NCI-H2107 treated with DMSO at 0.1 percent for 48 hours (cell line): Measurements from ENCODE around the gene LCAT.

Experiments used
- DNase-seq: peaks from one replicate; lab custom pipeline; 2025; ENCODE audit not compliant: unreplicated experiment; lab: John Stamatoyannopoulos, UW

Gene LCAT

GRCh38 chr16:67968400-67969253, 24.7 kb upstream of the LCAT start, which contains the start of gene SLC12A4:
TSS of gene SLC12A4 (minus strand) at chr16:67968637. CDS start at chr16:67968553, 84 bp downstream.
- DNase-seq, result no peak

DNA sequence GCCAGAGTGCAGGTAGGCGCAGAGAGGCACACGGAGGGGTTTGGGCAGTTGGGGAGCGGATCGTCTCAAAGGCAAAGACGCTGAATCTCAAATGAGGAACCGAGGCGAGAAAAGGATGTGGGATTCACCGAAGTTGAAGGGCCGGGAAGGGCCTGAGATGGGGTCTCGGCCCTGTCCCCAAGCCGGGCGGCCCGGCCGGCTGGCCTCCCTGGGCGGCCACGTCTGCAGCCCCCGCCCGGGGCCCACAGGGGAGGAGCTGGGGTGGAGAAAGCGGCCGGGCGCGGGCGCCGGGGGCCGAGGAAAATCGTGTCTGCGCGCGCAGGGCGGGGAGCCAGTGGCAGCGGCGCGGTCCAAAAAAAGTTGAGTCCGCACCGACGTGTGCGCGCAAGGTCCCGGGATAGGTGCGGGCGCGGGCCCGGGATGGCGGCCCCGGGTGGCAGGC, 24.1 kb upstream of the LCAT start:
- no peak for DNase-seq

DNA sequence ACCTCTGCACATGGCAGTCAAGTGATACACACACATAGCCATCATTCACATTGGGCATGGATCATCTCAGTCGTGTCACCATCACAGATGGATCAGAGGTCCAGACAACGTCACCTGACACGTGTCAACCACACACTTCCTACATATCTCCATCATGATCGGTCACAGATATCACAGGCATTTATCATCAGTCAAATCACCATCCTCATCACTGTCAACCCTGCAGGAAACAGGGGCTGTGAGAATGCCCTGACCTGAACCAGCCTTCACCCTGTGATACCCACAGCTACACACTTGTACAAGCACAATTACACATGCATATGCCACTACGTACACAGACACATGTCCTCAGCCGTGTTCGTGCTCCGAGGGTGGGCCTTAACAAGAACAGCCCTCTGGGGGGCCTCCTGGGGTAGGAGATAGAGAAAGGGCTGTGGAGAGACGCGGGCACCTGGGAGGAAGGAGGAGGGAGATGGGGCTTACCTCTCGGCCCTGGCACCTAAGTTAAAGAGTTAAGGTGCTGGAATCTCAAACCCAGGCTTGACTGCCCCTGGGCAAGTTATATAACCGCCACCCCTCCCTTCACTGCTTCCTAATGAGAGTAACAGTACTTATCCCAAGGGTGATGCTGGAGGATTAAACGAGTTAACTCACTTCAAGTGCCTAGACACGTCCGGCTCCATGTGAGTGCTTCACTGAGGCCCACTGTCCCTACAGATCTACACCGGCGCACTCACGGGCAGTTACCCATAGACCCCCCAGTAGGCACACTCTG, 23.4 kb upstream of the LCAT start:
- DNase-seq, result no peak

GRCh38 chr16:67966549-67967182, 22.7 kb upstream of the LCAT start:
- DNase-seq, result no peak

DNA sequence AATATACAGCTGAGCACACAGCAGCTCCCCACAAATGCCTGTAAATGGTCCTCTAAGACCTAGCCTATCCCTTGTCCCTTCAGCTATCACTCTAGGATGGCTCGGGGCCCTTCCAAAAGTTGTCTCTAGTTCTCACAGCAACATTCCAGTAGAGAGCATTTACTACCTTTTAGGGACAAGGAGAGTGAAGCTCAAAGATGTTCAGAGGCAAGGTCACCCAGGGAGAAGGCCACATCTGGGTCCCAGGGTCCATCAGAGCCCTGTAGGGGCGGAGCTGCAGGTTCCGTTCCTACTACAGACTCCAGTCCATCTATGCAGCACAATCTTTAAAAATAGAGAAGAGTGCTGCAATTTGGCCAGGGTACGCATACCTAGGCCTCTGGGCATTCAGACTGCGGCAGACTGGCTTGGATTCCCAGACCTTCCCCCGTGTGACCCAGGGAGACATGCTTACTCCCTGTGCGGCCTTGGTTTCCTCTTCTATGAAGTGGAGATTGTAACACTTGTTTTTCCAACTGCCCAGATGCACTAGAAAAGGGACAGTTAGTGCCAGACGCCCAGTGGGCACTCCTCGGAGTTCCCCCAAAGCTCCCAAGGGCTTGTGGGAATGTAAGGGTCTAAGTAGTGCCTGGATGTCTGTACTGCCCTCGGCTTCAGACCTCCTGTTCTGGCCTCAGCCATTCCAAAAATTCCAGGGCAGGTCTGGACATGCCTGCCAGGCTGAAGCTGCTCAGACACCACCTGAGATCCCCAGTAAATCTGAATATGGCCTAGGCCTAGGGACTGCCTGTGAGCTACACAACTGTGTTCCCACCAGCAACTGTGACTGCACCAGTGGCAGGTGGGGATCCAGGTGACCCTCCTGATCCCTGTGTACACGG, 22.0 kb upstream of the LCAT start:
- no peak for DNase-seq

DNA sequence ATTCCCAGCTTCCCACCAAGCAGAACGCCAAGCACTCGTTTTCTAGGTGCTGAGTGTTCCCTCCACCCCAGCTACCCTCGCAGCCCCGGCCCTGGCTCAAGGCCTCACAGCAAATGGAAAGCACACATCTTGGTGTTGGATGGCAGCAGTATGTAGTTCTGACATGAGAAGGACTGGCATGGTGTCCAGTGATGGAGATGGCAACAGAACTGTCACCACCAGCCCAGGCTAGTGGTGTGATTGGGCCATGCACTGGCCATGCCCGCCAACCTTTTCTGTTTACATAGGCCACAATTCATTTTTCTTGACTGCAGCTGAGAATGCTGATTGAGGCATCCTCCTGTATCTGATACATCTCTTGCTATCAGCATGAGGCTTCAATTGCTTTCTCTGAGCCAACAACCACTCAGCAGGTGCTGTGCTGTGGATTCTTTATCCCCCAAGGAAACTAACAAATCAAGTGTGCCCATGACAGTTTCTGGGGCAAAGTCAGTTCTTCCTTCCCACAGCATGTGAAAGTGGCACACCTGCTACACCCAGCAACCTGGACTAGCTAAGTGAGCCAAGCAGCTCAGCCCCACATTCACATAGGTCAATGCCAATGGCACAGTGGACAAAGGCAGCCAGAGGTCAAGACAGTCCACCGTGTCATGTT, 20.7 kb upstream of the LCAT start:
- DNase-seq, result no peak

GRCh38 chr16:67963662-67964321, 19.9 kb upstream of the LCAT start:
- no peak for DNase-seq

GRCh38 chr16:67963292-67963661, 19.4 kb upstream of the LCAT start:
- no peak for DNase-seq

- no peak for DNase-seq
Measured at GRCh38 chr16:67962135-67962534, 18.2 kb upstream of the LCAT start.

DNA sequence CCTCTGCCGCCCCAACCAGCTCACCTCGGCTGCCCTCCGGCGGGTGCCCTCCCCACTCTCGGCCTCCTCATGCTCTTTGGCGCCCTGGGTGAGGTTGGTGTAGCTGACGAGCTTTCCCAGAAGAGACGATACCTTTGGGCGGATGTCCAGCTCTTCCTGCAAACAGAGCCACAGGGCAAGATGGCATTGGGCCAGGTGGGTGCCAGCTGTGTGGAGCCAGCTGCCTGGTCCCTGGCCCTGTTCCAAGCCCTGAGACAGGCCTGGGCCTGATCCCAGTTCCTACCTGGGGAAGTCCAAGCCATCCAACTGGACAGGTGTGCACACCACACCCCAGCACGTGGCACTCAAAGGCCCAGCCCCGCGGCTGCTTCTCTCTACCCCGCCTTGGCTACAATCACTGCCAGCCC, 17.6 kb upstream of the LCAT start:
- DNase-seq, result peak; percentile 86

DNA sequence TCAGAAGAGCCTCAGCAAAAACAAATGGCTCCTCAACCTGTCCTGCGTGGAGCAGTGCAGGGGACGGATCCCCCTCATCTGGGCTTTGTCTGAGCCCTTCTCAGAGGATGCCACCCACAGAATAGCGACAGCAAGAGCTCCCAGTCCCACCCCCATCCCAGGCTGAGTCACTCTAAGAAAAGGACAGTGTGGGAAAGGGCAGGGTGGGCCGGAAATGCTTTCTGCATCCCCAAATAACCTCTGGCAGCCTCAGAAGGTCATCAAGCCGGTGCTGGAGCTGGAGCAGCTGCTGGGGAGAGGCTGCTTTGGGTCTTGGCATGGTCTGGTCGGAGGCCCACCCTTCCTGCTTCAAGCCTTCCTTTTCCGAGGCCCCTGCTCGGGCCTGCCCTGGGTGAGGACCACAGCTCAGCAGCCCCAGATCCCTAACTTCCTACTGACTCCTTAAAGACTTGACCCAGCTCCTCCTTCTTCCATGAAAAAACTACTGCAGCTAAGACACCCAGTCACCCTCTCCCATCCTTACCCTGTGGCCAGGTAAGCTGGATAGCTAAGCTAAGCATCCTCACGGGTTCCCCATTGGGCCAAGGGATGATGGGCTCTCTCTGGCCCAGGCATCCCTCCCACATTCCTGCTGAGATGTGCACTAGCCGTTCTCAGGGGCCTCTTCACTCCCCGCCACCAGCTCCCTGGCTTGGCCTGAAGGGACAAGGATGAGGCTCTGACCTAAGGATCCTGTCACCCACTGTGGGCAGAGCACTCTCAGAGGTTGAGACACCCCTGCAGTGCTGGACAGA, 15.8 kb upstream of the LCAT start:
- no peak for DNase-seq

- no peak for DNase-seq
Measured at GRCh38 chr16:67957622-67958021, 13.7 kb upstream of the LCAT start.

DNA sequence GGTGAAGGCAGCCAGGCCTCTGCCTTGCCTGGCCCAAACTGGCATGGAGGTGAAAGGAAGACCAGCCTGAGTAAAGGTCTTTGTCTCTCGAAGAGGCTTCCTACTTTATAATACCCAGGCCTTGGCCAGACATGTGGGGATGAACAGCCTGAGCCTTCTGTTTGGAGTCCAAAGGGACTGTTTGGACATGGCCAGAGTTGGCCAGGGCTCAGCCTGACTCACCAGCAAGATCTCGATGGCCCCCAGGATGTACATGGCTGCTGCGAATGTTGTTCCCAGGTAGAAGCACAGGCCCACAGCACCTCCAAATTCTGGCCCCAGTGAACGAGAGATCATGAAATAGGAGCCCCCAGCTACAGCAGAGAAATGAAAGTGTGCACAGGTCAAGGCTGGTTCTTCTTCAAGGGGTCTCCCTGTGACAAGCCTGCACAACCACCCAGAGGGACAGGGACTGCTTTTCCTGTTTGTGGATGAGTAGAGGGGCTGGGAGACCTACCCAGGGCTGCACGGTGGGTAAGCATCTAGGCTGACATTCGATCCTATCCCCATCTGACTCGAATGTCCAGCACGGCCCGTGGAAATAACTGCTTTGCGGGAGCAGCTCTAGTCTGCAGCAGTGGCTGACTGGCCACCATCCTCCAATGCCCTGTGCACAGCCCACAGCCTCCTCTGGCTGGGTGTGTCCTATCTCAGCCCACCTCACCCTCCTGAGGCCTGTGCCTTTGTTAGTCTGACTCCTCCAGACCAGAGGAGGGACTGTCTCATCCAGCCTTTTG, 10.7 kb upstream of the LCAT start:
- no peak for DNase-seq

- peak; percentile 32 for DNase-seq
Measured at GRCh38 chr16:67953641-67954375, 9.9 kb upstream of the LCAT start.

DNA sequence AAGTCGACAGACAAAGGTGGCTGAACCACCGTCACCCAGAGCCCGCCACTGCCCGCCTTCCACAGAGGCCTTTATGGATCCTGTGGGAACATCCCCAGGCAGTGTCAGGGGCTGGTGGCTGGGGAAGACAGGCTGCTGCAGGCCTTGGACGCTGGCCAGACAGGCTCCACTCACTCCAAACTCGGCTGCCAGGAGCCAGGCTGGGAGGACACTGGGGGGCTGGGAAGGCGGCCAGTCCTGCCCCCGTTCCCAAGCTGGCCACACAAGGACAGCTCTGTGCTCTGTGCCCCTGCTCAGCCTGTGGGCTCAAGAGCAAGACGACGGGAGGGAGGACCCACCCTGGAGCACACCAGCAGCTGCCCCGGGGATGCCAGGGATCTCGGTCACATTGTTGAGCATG, 7.6 kb upstream of the LCAT start:
- DNase-seq, result no peak

DNA sequence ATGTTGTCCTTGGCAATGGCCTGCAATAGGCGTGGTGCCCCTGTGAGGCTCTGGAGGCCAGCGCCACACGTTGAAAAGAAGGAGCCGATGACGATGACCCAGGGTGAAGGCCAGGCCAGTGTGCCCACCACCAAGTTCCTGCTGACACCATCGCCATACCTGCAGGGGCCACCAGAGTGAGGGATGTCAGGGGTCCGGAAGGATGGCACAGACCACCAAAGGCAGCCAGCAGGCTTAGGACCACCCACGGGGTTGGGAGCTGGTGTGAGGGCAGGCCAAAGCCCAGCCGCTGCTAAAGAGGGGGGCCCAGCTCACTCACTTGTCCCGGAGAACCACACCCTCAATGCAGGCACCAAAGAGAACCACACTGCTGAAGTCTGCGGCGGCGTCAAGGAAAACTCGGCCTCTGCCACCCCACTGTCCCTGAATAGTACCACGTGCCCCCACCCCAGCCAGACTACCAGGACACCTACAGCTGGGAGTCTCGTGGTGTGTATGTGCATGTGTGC, 6.5 kb upstream of the LCAT start:
- DNase-seq, result no peak

GRCh38 chr16:67949645-67950044, 5.7 kb upstream of the LCAT start:
- no peak for DNase-seq
